ENCODE results near the gene TNN. TPM values are rescaled to one million over a fixed set of nuclear protein-coding genes. Genes with fewer than 3 reads are reported as not detected.

The TNN gene
- polyA plus RNA-seq, 1 donor from 2014 or later: not detected

DNA sequence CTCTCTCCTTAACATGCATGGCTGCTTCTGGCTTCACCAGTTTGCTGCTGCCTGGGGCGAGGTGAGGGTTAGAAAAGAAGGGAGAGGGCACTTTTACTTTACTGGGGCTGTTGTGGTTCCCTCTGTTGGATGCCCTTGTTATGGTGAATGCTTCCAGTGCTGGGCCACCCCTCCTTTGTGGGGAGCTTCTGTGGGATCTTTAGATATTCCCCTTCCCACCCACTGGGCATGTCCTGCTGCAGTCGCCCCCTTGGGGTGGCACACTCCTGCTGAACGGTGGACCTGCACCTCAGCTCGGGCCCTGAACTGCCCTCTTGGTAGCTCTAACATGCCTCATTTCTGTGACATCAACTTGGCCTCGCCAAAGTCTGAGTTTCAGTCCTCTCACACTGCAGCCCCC lies 6.0 kb downstream of the TNN start:
- no peaks in the 10 kb centered on the region for H3K9me2 ChIP-seq (ENCODE audit: insufficient read depth, low read length)
- no peak overlapping the region for H3K4me3 ChIP-seq (ENCODE audit: low read length)
- no peaks in the 10 kb centered on the region for H3K9me3 ChIP-seq (ENCODE audit: low read length)
- TF ChIP-seq POLR2AphosphoS5 (IDR thresholded peaks at IDR 0.05): no peak
- TF ChIP-seq, protein P1, sequence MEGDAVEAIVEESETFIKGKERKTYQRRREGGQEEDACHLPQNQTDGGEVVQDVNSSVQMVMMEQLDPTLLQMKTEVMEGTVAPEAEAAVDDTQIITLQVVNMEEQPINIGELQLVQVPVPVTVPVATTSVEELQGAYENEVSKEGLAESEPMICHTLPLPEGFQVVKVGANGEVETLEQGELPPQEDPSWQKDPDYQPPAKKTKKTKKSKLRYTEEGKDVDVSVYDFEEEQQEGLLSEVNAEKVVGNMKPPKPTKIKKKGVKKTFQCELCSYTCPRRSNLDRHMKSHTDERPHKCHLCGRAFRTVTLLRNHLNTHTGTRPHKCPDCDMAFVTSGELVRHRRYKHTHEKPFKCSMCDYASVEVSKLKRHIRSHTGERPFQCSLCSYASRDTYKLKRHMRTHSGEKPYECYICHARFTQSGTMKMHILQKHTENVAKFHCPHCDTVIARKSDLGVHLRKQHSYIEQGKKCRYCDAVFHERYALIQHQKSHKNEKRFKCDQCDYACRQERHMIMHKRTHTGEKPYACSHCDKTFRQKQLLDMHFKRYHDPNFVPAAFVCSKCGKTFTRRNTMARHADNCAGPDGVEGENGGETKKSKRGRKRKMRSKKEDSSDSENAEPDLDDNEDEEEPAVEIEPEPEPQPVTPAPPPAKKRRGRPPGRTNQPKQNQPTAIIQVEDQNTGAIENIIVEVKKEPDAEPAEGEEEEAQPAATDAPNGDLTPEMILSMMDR (IDR thresholded peaks at IDR 0.05; ENCODE audit: poor library complexity, severe bottlenecking): no peak
- no peak for TF ChIP-seq SMC3 (conservative IDR thresholded peaks at IDR 0.05; ENCODE audit: poor library complexity)
- no peak for TF ChIP-seq RAD21 (conservative IDR thresholded peaks at IDR 0.05)
- no peak for TF ChIP-seq MXI1 (conservative IDR thresholded peaks at IDR 0.05; ENCODE audit: poor library complexity, severe bottlenecking)
- no peak for TF ChIP-seq EP300 (conservative IDR thresholded peaks at IDR 0.05; ENCODE audit: poor library complexity, severe bottlenecking)
- no peak for TF ChIP-seq TAF1 (IDR thresholded peaks at IDR 0.05; ENCODE audit: low read depth)
- no peak for TF ChIP-seq EZH2 (IDR thresholded peaks at IDR 0.05; ENCODE audit: borderline replicate concordance, insufficient read depth, low read length, poor library complexity, severe bottlenecking)
- TF ChIP-seq, protein P2, sequence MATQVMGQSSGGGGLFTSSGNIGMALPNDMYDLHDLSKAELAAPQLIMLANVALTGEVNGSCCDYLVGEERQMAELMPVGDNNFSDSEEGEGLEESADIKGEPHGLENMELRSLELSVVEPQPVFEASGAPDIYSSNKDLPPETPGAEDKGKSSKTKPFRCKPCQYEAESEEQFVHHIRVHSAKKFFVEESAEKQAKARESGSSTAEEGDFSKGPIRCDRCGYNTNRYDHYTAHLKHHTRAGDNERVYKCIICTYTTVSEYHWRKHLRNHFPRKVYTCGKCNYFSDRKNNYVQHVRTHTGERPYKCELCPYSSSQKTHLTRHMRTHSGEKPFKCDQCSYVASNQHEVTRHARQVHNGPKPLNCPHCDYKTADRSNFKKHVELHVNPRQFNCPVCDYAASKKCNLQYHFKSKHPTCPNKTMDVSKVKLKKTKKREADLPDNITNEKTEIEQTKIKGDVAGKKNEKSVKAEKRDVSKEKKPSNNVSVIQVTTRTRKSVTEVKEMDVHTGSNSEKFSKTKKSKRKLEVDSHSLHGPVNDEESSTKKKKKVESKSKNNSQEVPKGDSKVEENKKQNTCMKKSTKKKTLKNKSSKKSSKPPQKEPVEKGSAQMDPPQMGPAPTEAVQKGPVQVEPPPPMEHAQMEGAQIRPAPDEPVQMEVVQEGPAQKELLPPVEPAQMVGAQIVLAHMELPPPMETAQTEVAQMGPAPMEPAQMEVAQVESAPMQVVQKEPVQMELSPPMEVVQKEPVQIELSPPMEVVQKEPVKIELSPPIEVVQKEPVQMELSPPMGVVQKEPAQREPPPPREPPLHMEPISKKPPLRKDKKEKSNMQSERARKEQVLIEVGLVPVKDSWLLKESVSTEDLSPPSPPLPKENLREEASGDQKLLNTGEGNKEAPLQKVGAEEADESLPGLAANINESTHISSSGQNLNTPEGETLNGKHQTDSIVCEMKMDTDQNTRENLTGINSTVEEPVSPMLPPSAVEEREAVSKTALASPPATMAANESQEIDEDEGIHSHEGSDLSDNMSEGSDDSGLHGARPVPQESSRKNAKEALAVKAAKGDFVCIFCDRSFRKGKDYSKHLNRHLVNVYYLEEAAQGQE (IDR thresholded peaks at IDR 0.05; ENCODE audit: borderline replicate concordance): no peak
- H4K20me1 ChIP-seq (ENCODE audit: insufficient read depth): no peaks in the 10 kb centered on the region
- no peak overlapping the region for H2AFZ ChIP-seq (ENCODE audit: low read depth, low read length)
- H3K9ac ChIP-seq (ENCODE audit: low read length): no peak overlapping the region
- peaks cover 2% of the 10 kb centered on the region for H3F3A ChIP-seq (ENCODE audit: insufficient read depth, low read length, poor library complexity, severe bottlenecking)
- no peak overlapping the region for H3K27ac ChIP-seq (ENCODE audit: low read length)
- H3K4me2 ChIP-seq (ENCODE audit: low read length): no peak overlapping the region
- no peaks in the 10 kb centered on the region for H3K36me3 ChIP-seq (ENCODE audit: insufficient read depth, low read length)
- H3K27me3 ChIP-seq (ENCODE audit: insufficient read depth, low read depth, low read length): no peaks in the 10 kb centered on the region
- no peaks in the 10 kb centered on the region for H3K79me2 ChIP-seq (replicated peaks; ENCODE audit: insufficient read depth, low read length)

DNA sequence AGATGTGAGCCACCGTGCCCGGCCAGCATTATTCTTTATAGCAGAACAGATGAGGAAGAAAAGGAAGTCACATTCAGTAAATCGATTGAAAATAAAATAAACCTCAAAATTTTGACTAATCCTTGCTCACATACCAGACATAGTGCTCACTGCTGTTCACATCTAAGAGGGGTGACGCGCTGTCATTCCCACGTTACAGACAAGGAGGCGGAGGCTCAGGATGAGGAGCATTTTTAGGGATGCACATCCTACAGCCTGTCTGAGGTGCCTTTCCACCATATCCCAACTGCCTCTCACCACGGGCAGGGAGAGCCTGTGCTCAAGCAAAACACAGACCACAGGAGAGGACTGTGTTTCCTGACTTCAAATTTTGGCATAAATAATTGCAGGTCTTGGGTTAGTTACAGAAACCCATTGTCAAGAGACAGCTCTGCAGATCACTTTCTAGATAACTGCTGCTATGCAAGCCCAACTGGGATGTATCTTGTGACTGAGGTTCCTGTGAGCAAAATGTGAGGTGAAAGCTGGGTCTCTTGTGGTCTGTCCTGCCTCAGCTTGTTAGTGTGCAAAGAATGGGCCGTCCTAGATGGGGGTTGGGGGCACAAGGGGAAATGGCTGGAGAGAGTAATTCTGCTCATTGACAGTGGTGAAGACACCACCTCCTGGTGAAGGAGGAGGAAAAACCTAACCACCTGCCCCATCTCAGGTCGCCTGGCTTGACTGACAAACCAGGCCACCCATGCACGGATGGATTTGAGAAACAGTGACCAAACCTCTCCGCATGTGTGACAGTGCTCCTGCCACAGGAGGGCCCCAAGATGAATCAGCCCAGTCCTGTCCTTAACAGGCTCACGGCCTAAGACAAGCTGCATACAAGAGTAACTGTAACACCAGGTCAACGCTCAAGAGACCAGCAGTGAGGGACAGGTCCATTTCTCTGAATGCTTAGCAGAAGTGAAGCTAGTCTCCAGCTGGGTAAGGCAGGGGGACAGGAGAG lies 8.2 kb downstream of the TNN start:
- H3K36me3 ChIP-seq (ENCODE audit: insufficient read depth, low read length): no peaks in the 10 kb centered on the region
- no peak overlapping the region for H2AFZ ChIP-seq (ENCODE audit: low read depth, low read length)
- no peak for TF ChIP-seq EZH2 (IDR thresholded peaks at IDR 0.05; ENCODE audit: borderline replicate concordance, insufficient read depth, low read length, poor library complexity, severe bottlenecking)
- TF ChIP-seq EP300 (conservative IDR thresholded peaks at IDR 0.05; ENCODE audit: poor library complexity, severe bottlenecking): no peak
- TF ChIP-seq, protein P2 (IDR thresholded peaks at IDR 0.05; ENCODE audit: borderline replicate concordance): no peak
- no peak for TF ChIP-seq SMC3 (conservative IDR thresholded peaks at IDR 0.05; ENCODE audit: poor library complexity)
- TF ChIP-seq, protein P1 (IDR thresholded peaks at IDR 0.05; ENCODE audit: poor library complexity, severe bottlenecking): no peak
- no peak for TF ChIP-seq POLR2AphosphoS5 (IDR thresholded peaks at IDR 0.05)
- no peak for TF ChIP-seq TAF1 (IDR thresholded peaks at IDR 0.05; ENCODE audit: low read depth)
- no peak for TF ChIP-seq MXI1 (conservative IDR thresholded peaks at IDR 0.05; ENCODE audit: poor library complexity, severe bottlenecking)
- no peak for TF ChIP-seq RAD21 (conservative IDR thresholded peaks at IDR 0.05)
- H4K20me1 ChIP-seq (ENCODE audit: insufficient read depth): no peaks in the 10 kb centered on the region
- H3K27ac ChIP-seq (ENCODE audit: low read length): no peak overlapping the region
- H3K4me2 ChIP-seq (ENCODE audit: low read length): no peak overlapping the region
- H3F3A ChIP-seq (ENCODE audit: insufficient read depth, low read length, poor library complexity, severe bottlenecking): peaks cover 2% of the 10 kb centered on the region
- no peak overlapping the region for H3K4me3 ChIP-seq (ENCODE audit: low read length)
- no peaks in the 10 kb centered on the region for H3K9me2 ChIP-seq (ENCODE audit: insufficient read depth, low read length)
- H3K27me3 ChIP-seq (ENCODE audit: insufficient read depth, low read depth, low read length): no peaks in the 10 kb centered on the region
- no peak overlapping the region for H3K9ac ChIP-seq (ENCODE audit: low read length)
- no peaks in the 10 kb centered on the region for H3K79me2 ChIP-seq (replicated peaks; ENCODE audit: insufficient read depth, low read length)
- H3K9me3 ChIP-seq (ENCODE audit: low read length): no peaks in the 10 kb centered on the region
